Measurements from ENCODE around the gene PDZRN4.

PDZRN4 gene

DNA sequence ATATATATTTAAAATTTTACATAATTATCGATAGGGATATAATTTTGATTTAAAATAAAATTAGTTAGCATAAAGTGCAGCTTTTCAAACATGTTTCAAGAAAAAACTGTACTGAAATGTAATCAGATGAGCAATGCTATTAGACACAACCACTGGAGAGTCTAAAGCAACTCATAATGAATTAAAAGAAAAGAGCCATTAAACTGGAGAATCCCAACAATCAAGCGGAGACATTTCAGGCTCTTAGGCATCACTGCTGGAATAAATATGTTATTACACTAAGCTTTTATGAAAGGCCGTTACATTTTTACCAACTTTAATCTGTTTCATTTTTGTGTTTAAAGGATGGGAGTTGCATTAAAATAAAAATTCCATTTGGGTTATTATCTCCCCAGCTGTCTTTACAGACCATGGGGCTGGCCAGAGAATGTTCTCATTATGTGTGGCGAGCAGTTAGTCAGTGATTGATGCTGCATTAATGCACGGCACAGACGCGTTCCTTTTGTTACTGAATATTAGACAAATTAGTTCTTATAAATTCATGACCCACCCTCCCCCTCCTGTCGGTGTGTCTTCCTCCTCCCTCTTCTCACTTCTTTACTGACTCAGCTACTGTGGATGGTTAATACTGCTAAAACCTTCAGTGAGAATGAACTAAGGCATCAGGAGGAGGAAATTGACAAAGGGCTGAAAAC, 156.8 kb downstream of the PDZRN4 start (continued):
- TF ChIP-seq TOX (CRISPR knock-in tag; IDR thresholded peaks at IDR 0.05; ENCODE audit: borderline replicate concordance) (no peak), BACH2 (CRISPR knock-in tag; IDR thresholded peaks at IDR 0.05; ENCODE audit: borderline replicate concordance) (no peak), ESRRG (CRISPR knock-in tag; IDR thresholded peaks at IDR 0.05) (no peak), ZNF8 (CRISPR knock-in tag; IDR thresholded peaks at IDR 0.05) (no peak)
- TF ChIP-seq, protein P1, sequence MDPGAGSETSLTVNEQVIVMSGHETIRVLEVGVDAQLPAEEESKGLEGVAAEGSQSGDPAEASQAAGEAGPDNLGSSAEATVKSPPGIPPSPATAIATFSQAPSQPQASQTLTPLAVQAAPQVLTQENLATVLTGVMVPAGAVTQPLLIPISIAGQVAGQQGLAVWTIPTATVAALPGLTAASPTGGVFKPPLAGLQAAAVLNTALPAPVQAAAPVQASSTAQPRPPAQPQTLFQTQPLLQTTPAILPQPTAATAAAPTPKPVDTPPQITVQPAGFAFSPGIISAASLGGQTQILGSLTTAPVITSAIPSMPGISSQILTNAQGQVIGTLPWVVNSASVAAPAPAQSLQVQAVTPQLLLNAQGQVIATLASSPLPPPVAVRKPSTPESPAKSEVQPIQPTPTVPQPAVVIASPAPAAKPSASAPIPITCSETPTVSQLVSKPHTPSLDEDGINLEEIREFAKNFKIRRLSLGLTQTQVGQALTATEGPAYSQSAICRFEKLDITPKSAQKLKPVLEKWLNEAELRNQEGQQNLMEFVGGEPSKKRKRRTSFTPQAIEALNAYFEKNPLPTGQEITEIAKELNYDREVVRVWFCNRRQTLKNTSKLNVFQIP (CRISPR knock-in tag; IDR thresholded peaks at IDR 0.05; ENCODE audit: borderline replicate concordance, low read depth) = no peak

- ATAC-seq = no peak
- TF ChIP-seq, protein P2, sequence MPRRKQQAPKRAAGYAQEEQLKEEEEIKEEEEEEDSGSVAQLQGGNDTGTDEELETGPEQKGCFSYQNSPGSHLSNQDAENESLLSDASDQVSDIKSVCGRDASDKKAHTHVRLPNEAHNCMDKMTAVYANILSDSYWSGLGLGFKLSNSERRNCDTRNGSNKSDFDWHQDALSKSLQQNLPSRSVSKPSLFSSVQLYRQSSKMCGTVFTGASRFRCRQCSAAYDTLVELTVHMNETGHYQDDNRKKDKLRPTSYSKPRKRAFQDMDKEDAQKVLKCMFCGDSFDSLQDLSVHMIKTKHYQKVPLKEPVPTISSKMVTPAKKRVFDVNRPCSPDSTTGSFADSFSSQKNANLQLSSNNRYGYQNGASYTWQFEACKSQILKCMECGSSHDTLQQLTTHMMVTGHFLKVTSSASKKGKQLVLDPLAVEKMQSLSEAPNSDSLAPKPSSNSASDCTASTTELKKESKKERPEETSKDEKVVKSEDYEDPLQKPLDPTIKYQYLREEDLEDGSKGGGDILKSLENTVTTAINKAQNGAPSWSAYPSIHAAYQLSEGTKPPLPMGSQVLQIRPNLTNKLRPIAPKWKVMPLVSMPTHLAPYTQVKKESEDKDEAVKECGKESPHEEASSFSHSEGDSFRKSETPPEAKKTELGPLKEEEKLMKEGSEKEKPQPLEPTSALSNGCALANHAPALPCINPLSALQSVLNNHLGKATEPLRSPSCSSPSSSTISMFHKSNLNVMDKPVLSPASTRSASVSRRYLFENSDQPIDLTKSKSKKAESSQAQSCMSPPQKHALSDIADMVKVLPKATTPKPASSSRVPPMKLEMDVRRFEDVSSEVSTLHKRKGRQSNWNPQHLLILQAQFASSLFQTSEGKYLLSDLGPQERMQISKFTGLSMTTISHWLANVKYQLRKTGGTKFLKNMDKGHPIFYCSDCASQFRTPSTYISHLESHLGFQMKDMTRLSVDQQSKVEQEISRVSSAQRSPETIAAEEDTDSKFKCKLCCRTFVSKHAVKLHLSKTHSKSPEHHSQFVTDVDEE (CRISPR knock-in tag; IDR thresholded peaks at IDR 0.05) = no peak
- TF ChIP-seq PATZ1 (CRISPR knock-in tag; IDR thresholded peaks at IDR 0.05; ENCODE audit: borderline replicate concordance) (no peak), ZNF8 (CRISPR knock-in tag; IDR thresholded peaks at IDR 0.05) (no peak), TCF4 (CRISPR knock-in tag; IDR thresholded peaks at IDR 0.05; ENCODE audit: borderline replicate concordance) (no peak)
These were observed 160.1 kb downstream of the PDZRN4 start for GRCh38 chr12:41348198-41348597.

DNA sequence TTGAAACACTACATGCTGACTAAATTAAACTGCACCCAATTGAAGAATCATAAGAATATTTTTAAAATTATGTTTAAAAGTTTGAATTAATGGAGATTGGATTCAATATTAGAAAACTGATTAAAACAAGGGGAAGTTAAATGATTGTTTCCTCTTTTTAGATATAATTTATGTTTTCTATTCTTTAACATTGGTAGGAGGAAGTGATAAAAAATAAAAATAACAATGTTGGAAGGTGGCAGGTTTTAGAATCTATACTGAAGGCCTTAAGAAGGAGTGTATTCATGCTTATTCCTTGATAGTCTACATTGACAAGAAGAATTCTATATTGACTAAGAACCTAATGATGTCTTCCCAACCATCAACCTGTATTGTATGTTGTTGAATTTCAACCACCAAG, 168.1 kb downstream of the PDZRN4 start:
- no peak for TF ChIP-seq PATZ1 (CRISPR knock-in tag; IDR thresholded peaks at IDR 0.05; ENCODE audit: borderline replicate concordance)
- TF ChIP-seq RARB (CRISPR knock-in tag; IDR thresholded peaks at IDR 0.05) = no peak
- TF ChIP-seq, protein P1 (CRISPR knock-in tag; IDR thresholded peaks at IDR 0.05; ENCODE audit: borderline replicate concordance, low read depth) = no peak
- TF ChIP-seq, protein P2 (CRISPR knock-in tag; IDR thresholded peaks at IDR 0.05) = no peak
- no peak for TF ChIP-seq BACH2 (CRISPR knock-in tag; IDR thresholded peaks at IDR 0.05; ENCODE audit: borderline replicate concordance)
- no peak for TF ChIP-seq ZNF565 (CRISPR knock-in tag; conservative IDR thresholded peaks at IDR 0.05; ENCODE audit: low read depth)
- no peak for ATAC-seq

GRCh38 chr12:41361738-41362137, 173.6 kb downstream of the PDZRN4 start:
- no peak for ATAC-seq
- TF ChIP-seq GLIS3 (CRISPR knock-in tag; IDR thresholded peaks at IDR 0.05) = no peak
- TF ChIP-seq, protein P2 (CRISPR knock-in tag; IDR thresholded peaks at IDR 0.05) = peak; percentile 69; the same call in 1 of the 2 replicates
- peak; percentile 85 for TF ChIP-seq TCF4 (CRISPR knock-in tag; IDR thresholded peaks at IDR 0.05; ENCODE audit: borderline replicate concordance)
